ENCODE results near the gene PPID. TPM values are rescaled to one million over a fixed set of nuclear protein-coding genes. Genes with fewer than 3 reads are reported as not detected.

Gene PPID
- total RNA-seq, 1 donor from 2014 or later, result 40.8 TPM

- Histone ChIP-seq H3K27me3 (ENCODE audit: control insufficient read depth, insufficient read depth, low read length) (no peaks in the 10 kb centered on the region), H3K36me3 (ENCODE audit: control insufficient read depth, insufficient read depth, low read length) (no peaks in the 10 kb centered on the region), H3K4me3 (ENCODE audit: low read depth, low read length) (no peak overlapping the region)
- TF ChIP-seq CTCF (IDR thresholded peaks at IDR 0.05; ENCODE audit: insufficient read depth, low read length, poor library complexity, severe bottlenecking), result no peak
- DNase-seq (ENCODE audit: low read depth), result no peak
Measured at GRCh38 chr4:158676076-158676475, 47.1 kb downstream of the PPID start.

GRCh38 chr4:158673633-158674032 is 49.6 kb downstream of the PPID start:
- TF ChIP-seq CTCF (IDR thresholded peaks at IDR 0.05; ENCODE audit: insufficient read depth, low read length, poor library complexity, severe bottlenecking), result no peak

GRCh38 chr4:158671915-158672806 is 51.0 kb downstream of the PPID start, which contains the start of gene ETFDH:
ETFDH (plus strand) TSS chr4:158672296; CDS start chr4:158672457, 161 bp downstream.
- peak within 1 kb of the TSS; percentile 94 for H3K4me3 ChIP-seq (ENCODE audit: low read depth, low read length)
- peak; percentile 77 for TF ChIP-seq CTCF (IDR thresholded peaks at IDR 0.05; ENCODE audit: insufficient read depth, low read length, poor library complexity, severe bottlenecking)
- DNase-seq (ENCODE audit: low read depth), result peak; percentile 96
- no peaks in the 10 kb centered on the region for H3K27me3 ChIP-seq (ENCODE audit: control insufficient read depth, insufficient read depth, low read length)
- no peaks in the 10 kb centered on the region for H3K36me3 ChIP-seq (ENCODE audit: control insufficient read depth, insufficient read depth, low read length)

More at GRCh38 chr4:158673633-158674032, 49.6 kb downstream of the PPID start:
- DNase-seq (ENCODE audit: low read depth), result no peak
- Histone ChIP-seq H3K4me3 (ENCODE audit: low read depth, low read length) (no peak overlapping the region), H3K27me3 (ENCODE audit: control insufficient read depth, insufficient read depth, low read length) (no peaks in the 10 kb centered on the region), H3K36me3 (ENCODE audit: control insufficient read depth, insufficient read depth, low read length) (no peaks in the 10 kb centered on the region)

GRCh38 chr4:158671665-158671914 is 51.6 kb downstream of the PPID start, which contains the start of gene C4orf46:
C4orf46 (minus strand) TSS chr4:158671887; CDS start chr4:158671801, 86 bp downstream.
- no peaks in the 10 kb centered on the region for H3K27me3 ChIP-seq (ENCODE audit: control insufficient read depth, insufficient read depth, low read length)
- no peak for TF ChIP-seq CTCF (IDR thresholded peaks at IDR 0.05; ENCODE audit: insufficient read depth, low read length, poor library complexity, severe bottlenecking)
- peak within 1 kb of the TSS; percentile 94 for H3K4me3 ChIP-seq (ENCODE audit: low read depth, low read length)
- DNase-seq (ENCODE audit: low read depth), result no peak
- no peaks in the 10 kb centered on the region for H3K36me3 ChIP-seq (ENCODE audit: control insufficient read depth, insufficient read depth, low read length)

- no peaks in the 10 kb centered on the region for H3K36me3 ChIP-seq (ENCODE audit: control insufficient read depth, insufficient read depth, low read length)
- DNase-seq (ENCODE audit: low read depth), result peak; percentile 42
- no peak for TF ChIP-seq CTCF (IDR thresholded peaks at IDR 0.05; ENCODE audit: insufficient read depth, low read length, poor library complexity, severe bottlenecking)
- H3K27me3 ChIP-seq (ENCODE audit: control insufficient read depth, insufficient read depth, low read length), result no peaks in the 10 kb centered on the region
- H3K4me3 ChIP-seq (ENCODE audit: low read depth, low read length), result peak overlapping the region; percentile 94
Measured at GRCh38 chr4:158670975-158671664, 52.1 kb downstream of the PPID start.
